HG03175 (cell line): ENCODE data around the gene NR1H2.
"Not testable (repeated sequence)": the region's sequence is repeated elsewhere in the genome, so short reads cannot be mapped to it uniquely, and the experiment has no call there.

ENCODE experiments used
- ATAC-seq: cut with Tn5 transposase; IDR thresholded peaks from one replicate; pipeline ENCODE4 v1.9.1; 2021; ENCODE audit warnings: mild to moderate bottlenecking, moderate library complexity; ENCODE audit not compliant: unreplicated experiment

Gene NR1H2

GRCh38 chr19:50376166-50377050, at the start of gene NR1H2:
NR1H2 (plus strand) TSS chr19:50376457; CDS start chr19:50377606, 1,149 bp downstream.
- peak; percentile 89 for ATAC-seq

GRCh38 chr19:50327013-50327412, 49.2 kb upstream of the NR1H2 start:
- no peak for ATAC-seq

DNA sequence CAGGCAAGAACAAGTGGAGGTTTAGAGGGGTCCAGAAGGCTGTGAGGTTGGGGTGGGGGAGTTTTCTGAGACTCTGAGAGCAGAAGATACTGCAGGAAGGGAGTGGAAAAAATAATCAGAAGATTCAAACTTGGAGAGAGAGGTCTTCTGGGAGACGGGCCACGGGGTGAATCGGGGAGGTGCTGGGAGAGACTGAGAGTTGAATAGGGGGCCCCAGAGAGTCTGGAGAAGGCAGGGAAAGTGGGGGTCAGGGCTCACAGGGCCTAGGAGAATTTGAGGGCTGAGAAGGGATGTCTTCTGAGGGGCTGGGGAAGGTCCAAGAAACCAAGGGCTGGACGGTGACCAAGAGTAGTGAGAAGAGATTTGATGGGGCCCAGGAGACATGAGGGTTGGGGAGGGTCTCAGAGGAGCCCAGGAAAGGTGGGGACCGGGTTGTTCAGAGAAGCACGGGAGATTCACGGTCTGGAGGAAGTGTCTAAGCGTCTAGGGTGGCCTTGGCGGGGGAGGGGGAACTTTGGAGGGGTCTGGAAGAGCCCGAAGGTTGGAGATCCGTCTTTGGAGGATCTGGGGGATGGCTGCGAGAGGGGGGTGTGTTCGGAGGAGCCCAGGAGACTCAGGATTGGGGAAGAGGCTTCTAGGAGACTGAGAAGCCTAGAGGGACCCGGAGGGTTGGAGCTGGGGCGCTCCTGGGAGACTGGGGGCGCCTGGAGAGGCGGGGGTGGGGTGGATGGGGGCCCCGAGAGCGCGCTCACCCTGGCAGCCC, 48.6 kb upstream of the NR1H2 start:
- no peak for ATAC-seq

DNA sequence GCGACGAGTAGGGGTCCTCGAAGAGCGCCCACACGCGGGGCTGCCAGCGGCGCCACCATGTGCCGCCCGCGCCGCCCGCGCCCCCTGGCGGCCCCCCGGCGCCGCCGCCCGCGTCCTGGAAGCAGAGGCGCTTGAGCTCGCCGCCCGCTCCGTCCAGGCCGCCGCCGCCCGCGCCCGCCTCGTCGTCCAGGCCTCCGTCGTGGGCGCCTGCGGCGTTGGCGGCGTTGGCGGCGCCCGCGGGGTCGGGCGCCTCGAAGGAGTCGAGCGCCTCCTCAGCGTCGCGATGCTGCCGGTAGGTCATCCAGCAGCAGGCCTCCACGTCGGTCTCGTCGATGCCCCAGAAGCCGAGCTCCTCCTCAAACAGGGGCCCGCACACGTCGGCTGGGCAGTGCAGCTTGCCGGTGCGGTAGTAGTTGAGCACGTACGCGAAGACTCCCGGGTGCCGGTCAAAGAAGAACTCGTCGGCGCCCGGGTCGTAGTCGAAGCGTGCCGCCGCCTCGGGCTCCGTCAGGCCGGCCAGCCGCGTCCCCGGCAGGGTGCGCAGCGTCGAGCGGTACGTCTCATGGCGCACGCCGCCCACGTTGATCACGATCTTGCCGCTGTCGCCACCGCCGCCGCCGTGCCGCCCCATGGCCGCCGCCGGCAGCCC, 47.9 kb upstream of the NR1H2 start:
- no peak for ATAC-seq

DNA sequence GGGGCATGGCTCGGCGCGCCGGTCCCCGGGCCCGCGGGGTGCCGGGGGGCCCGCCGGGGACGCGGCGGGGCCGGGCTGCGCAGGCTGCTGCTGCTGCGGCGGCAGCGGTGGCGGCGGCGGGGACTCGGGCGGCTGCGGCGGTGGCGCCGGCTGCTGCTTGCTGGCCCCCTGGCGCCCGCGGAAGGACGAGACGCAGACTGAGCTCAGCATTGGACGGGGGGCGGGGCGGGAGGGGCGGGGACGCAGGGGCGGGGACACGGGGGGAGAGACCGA, 47.4 kb upstream of the NR1H2 start:
- peak; percentile 17 for ATAC-seq

- ATAC-seq = peak; percentile 55
Observed at GRCh38 chr19:50329146-50329925, 46.9 kb upstream of the NR1H2 start, which contains the start of gene KCNC3. KCNC3 (minus strand) TSS chr19:50329377; CDS start chr19:50329082, 295 bp downstream.

DNA sequence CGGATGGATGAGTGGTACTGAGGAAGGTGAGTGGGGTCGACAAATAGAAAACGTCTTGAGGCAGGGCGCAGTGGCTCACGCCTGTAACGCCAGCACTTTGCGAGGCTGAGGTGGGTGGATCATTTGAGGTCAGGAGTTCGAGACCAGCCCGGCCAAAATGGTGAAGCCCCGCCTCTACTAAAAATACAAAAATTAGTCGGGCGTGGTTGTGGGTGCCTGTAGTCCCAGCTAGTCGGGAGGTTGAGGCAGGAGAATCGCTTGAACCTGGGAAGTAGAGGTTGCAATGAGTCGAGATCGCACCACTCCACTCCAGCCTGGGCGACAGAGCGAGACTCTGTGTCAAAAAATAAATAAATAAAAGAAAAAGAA, 46.3 kb upstream of the NR1H2 start:
- ATAC-seq = not testable (repeated sequence)

- ATAC-seq = peak; percentile 27
Observed at GRCh38 chr19:50330365-50331078, 45.7 kb upstream of the NR1H2 start.

DNA sequence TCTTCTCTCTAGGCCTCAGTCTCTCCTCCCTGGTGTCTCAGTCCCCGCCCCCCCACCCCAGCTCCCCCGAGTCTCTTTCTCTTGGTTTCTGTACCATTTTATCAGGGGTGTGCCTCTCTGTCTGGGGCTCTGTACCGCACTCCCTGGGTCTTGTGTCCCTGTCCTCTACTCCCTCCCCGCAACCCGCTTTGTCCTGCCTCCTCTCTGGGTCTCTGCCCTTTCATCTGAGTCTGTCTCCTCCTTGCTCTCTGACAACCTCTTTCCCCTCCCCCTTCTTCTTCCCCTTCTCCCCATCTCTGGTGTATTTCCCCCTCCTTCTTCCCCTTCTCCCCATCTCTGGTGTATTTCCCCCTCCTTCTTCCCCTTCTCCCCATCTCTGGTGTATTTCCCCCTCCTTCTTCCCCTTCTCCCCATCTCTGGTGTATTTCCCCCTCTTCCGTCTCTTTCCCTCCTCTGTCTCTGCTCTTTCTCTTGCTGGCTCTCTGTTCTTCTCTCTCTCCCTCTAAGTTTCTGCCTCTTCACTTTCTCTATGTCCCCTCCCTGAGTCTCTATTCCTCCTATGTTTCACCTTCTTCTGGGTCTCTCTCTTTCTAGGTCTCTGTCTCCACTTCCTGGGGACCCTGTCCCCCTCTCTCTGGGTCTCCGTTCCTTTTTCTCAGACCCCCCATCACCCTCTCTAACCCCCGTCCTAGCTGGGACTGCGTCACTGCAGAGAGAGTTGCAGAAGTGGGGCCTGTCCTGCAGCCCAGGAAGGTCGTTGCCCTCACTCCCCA, 44.9 kb upstream of the NR1H2 start:
- no peak for ATAC-seq

- no peak for ATAC-seq
Observed at GRCh38 chr19:50331994-50332243, 44.3 kb upstream of the NR1H2 start.

- no peak for ATAC-seq
Observed at GRCh38 chr19:50332244-50333038, 43.8 kb upstream of the NR1H2 start.

DNA sequence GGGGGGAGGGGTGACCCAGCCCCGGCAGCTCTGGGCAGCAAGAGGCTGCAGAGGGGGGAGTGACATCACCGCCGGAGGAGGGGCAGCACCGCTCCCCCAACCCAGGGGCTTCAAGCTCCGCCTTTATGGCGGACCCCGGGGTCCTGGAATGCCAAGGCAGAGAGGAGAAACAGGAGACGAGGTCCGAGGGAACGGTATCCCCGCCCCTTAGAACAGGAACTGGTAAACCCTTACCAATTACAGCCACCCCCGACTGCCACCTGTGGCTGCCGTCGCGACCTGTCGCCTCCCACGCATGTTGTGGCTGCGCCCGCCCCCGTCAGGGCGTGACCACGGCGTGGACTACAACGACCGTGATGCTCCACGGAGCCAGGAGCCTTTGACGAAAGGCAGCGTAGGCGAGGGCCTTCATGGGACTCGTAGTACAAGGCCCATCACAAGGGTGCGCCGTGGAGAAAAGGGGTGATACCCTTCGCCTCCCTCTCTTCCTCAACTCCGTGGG, 43.0 kb upstream of the NR1H2 start:
- peak; percentile 42 for ATAC-seq

GRCh38 chr19:50333737-50334617, 42.3 kb upstream of the NR1H2 start:
- ATAC-seq = peak; percentile 21

GRCh38 chr19:50334741-50335421, 41.4 kb upstream of the NR1H2 start:
- no peak for ATAC-seq

DNA sequence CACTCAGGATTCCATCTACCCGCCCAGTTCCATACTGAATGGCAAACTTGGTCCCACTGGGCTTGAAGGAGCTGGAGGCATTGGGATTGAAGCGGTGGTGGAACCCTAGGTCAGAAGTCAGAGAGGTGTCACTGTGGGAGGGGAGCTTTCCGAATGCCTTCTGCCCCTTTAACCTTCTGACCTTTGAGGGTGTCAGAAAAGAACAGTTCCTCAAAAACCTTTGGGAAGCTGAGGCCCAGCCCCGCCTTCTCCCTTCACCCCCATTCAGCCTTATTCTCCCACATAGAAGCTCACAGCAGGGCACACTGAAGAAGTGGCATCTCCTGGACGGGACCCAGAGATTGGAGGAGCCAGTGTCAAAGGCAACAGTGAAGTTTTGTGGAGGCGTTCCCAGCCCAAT, 39.2 kb upstream of the NR1H2 start:
- not testable (repeated sequence) for ATAC-seq

- ATAC-seq = no peak
Observed at GRCh38 chr19:50340331-50340730, 35.9 kb upstream of the NR1H2 start.

DNA sequence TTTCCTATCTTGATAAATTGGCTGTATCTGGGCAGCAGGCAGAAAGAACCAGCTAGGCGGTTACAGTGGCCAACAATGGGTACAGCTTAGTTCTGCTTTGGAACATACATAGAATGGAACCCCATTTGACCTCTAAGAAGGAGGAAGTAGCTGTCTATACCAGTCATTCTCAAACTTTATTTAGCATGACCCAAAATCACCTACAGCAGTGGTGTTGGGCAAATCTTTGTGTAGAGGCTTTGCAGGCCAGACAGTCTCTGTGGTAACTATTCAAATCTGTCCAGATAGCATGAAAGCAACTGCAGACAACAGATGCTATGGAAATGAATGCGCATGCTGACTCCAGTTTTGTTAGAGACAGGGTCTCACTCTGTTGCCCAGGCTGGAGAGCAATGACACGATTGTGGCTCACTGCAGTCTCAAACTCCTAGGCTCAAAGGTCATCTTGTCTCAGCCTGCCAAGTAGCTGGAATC, 35.1 kb upstream of the NR1H2 start:
- ATAC-seq = peak; percentile 47
